ENCODE data around the gene ZRANB1. TPM values are rescaled to one million over a fixed set of nuclear protein-coding genes. Genes with fewer than 3 reads are reported as not detected.
"Not testable (repeated sequence)": the region's sequence is repeated elsewhere in the genome, so short reads cannot be mapped to it uniquely, and the experiment has no call there.

Gene ZRANB1
- total RNA-seq, 1 donor from 2014 or later = 16.0 TPM

- DNase-seq (ENCODE audit: low spot score) = no peak
- Mint-ChIP-seq H3K27ac (no peak overlapping the region), H3K4me3 (no peak overlapping the region), H3K4me1 (ENCODE audit: low read depth) (peaks cover 19% of the 10 kb centered on the region), H3K27me3 (ENCODE audit: insufficient read depth) (peaks cover 23% of the 10 kb centered on the region), H3K9me3 (no peaks in the 10 kb centered on the region), H3K36me3 (ENCODE audit: low read depth) (no peaks in the 10 kb centered on the region)
- intact Hi-C loops (cut with micrococcal nuclease) = loop anchor here (10.0 kb wide), 1 partner anchor 913 kb away; the partner anchor contains the start of genes BCCIP and UROS
Measured at GRCh38 chr10:124912101-124912886, 29.6 kb upstream of the ZRANB1 start.

GRCh38 chr10:124913167-124913566, 28.8 kb upstream of the ZRANB1 start:
- H3K27me3 Mint-ChIP-seq (ENCODE audit: insufficient read depth) = peaks cover 20% of the 10 kb centered on the region
- peaks cover 26% of the 10 kb centered on the region for H3K4me1 Mint-ChIP-seq (ENCODE audit: low read depth)
- no peak overlapping the region for H3K4me3 Mint-ChIP-seq
- no peak for DNase-seq (ENCODE audit: low spot score)
- H3K27ac Mint-ChIP-seq = no peak overlapping the region
- H3K36me3 Mint-ChIP-seq (ENCODE audit: low read depth) = no peaks in the 10 kb centered on the region
- intact Hi-C loops (cut with micrococcal nuclease) = loop anchor here (10.0 kb wide), 1 partner anchor 912 kb away; the partner anchor contains the start of genes BCCIP and UROS
- H3K9me3 Mint-ChIP-seq = no peaks in the 10 kb centered on the region

GRCh38 chr10:124914398-124914797, 27.5 kb upstream of the ZRANB1 start:
- not testable (repeated sequence) for H3K36me3 Mint-ChIP-seq (ENCODE audit: low read depth); DNase-seq (ENCODE audit: low spot score); H3K4me3 Mint-ChIP-seq; H3K9me3 Mint-ChIP-seq; H3K27ac Mint-ChIP-seq
- Mint-ChIP-seq H3K4me1 (ENCODE audit: low read depth) (peaks cover 34% of the 10 kb centered on the region), H3K27me3 (ENCODE audit: insufficient read depth) (peaks cover 20% of the 10 kb centered on the region)
- intact Hi-C loops (cut with micrococcal nuclease) = loop anchor here (10.0 kb wide), 1 partner anchor 910 kb away; the partner anchor contains the start of genes BCCIP and UROS

GRCh38 chr10:124916098-124916584, 25.8 kb upstream of the ZRANB1 start:
- peak overlapping the region; percentile 96 for H3K27ac Mint-ChIP-seq
- peaks cover 15% of the 10 kb centered on the region for H3K27me3 Mint-ChIP-seq (ENCODE audit: insufficient read depth)
- H3K4me1 Mint-ChIP-seq (ENCODE audit: low read depth) = peaks cover 44% of the 10 kb centered on the region
- DNase-seq (ENCODE audit: low spot score) = no peak
- intact Hi-C loops (cut with micrococcal nuclease) = loop anchor here (1.0 to 10.0 kb wide), 11 partner anchors 46 to 1907 kb away; partner anchors contain the start of genes ABRAXAS2, ACADSB, BCCIP and EDRF1
- no peaks in the 10 kb centered on the region for H3K9me3 Mint-ChIP-seq
- H3K4me3 Mint-ChIP-seq = peak overlapping the region; percentile 93
- no peaks in the 10 kb centered on the region for H3K36me3 Mint-ChIP-seq (ENCODE audit: low read depth)

GRCh38 chr10:124916585-124917427, 25.1 kb upstream of the ZRANB1 start:
- no peaks in the 10 kb centered on the region for H3K9me3 Mint-ChIP-seq
- peaks cover 9% of the 10 kb centered on the region for H3K27me3 Mint-ChIP-seq (ENCODE audit: insufficient read depth)
- H3K4me3 Mint-ChIP-seq = peak overlapping the region; percentile 93
- peak overlapping the region; percentile 96 for H3K27ac Mint-ChIP-seq
- H3K4me1 Mint-ChIP-seq (ENCODE audit: low read depth) = peaks cover 40% of the 10 kb centered on the region
- DNase-seq (ENCODE audit: low spot score) = peak; percentile 96
- intact Hi-C loops (cut with micrococcal nuclease) = loop anchor here (1.0 to 10.0 kb wide), 11 partner anchors 45 to 1908 kb away; partner anchors contain the start of genes ABRAXAS2, ACADSB, BCCIP and EDRF1
- H3K36me3 Mint-ChIP-seq (ENCODE audit: low read depth) = no peaks in the 10 kb centered on the region

- no peaks in the 10 kb centered on the region for H3K36me3 Mint-ChIP-seq (ENCODE audit: low read depth)
- peaks cover 3% of the 10 kb centered on the region for H3K27me3 Mint-ChIP-seq (ENCODE audit: insufficient read depth)
- peak overlapping the region; percentile 91 for H3K4me3 Mint-ChIP-seq
- DNase-seq (ENCODE audit: low spot score) = peak; percentile 8
- intact Hi-C loops (cut with micrococcal nuclease) = loop anchor here (2.0 to 10.0 kb wide), 7 partner anchors 45 to 1909 kb away; partner anchors contain the start of genes ACADSB, BCCIP, FAM53B and IKZF5
- no peaks in the 10 kb centered on the region for H3K9me3 Mint-ChIP-seq
- H3K27ac Mint-ChIP-seq = peak overlapping the region; percentile 98
- peaks cover 37% of the 10 kb centered on the region for H3K4me1 Mint-ChIP-seq (ENCODE audit: low read depth)
Measured at GRCh38 chr10:124917428-124918190, 24.3 kb upstream of the ZRANB1 start.

GRCh38 chr10:124918191-124918830, 23.6 kb upstream of the ZRANB1 start:
- H3K4me1 Mint-ChIP-seq (ENCODE audit: low read depth) = peaks cover 37% of the 10 kb centered on the region
- H3K36me3 Mint-ChIP-seq (ENCODE audit: low read depth) = peaks cover under 1% of the 10 kb centered on the region
- intact Hi-C loops (cut with micrococcal nuclease) = loop anchor here (5.0 to 10.0 kb wide), 4 partner anchors 44 to 906 kb away; partner anchors contain the start of genes BCCIP, FAM53B and UROS
- no peaks in the 10 kb centered on the region for H3K27me3 Mint-ChIP-seq (ENCODE audit: insufficient read depth)
- peak overlapping the region; percentile 98 for H3K27ac Mint-ChIP-seq
- DNase-seq (ENCODE audit: low spot score) = no peak
- H3K9me3 Mint-ChIP-seq = no peaks in the 10 kb centered on the region
- H3K4me3 Mint-ChIP-seq = peak overlapping the region; percentile 91

GRCh38 chr10:124918906-124919305, 23.0 kb upstream of the ZRANB1 start:
- intact Hi-C loops (cut with micrococcal nuclease) = loop anchor here (5.0 to 10.0 kb wide), 4 partner anchors 43 to 906 kb away; partner anchors contain the start of genes BCCIP, FAM53B and UROS
- Mint-ChIP-seq H3K4me1 (ENCODE audit: low read depth) (peaks cover 37% of the 10 kb centered on the region), H3K27ac (no peak overlapping the region), H3K4me3 (peak overlapping the region; percentile 91), H3K36me3 (ENCODE audit: low read depth) (peaks cover 2% of the 10 kb centered on the region), H3K27me3 (ENCODE audit: insufficient read depth) (no peaks in the 10 kb centered on the region), H3K9me3 (no peaks in the 10 kb centered on the region)
- DNase-seq (ENCODE audit: low spot score) = no peak

- no peak for DNase-seq (ENCODE audit: low spot score)
- H3K27me3 Mint-ChIP-seq (ENCODE audit: insufficient read depth) = no peaks in the 10 kb centered on the region
- no peak overlapping the region for H3K27ac Mint-ChIP-seq
- no peak overlapping the region for H3K4me3 Mint-ChIP-seq
- H3K9me3 Mint-ChIP-seq = no peaks in the 10 kb centered on the region
- H3K36me3 Mint-ChIP-seq (ENCODE audit: low read depth) = peaks cover 2% of the 10 kb centered on the region
- intact Hi-C loops (cut with micrococcal nuclease) = no loop called here
- peaks cover 25% of the 10 kb centered on the region for H3K4me1 Mint-ChIP-seq (ENCODE audit: low read depth)
Measured at GRCh38 chr10:124921261-124921660, 20.7 kb upstream of the ZRANB1 start.

- no peak overlapping the region for H3K27ac Mint-ChIP-seq
- peaks cover 5% of the 10 kb centered on the region for H3K36me3 Mint-ChIP-seq (ENCODE audit: low read depth)
- H3K4me1 Mint-ChIP-seq (ENCODE audit: low read depth) = peaks cover 13% of the 10 kb centered on the region
- intact Hi-C loops (cut with micrococcal nuclease) = no loop called here
- DNase-seq (ENCODE audit: low spot score) = no peak
- H3K27me3 Mint-ChIP-seq (ENCODE audit: insufficient read depth) = no peaks in the 10 kb centered on the region
- H3K4me3 Mint-ChIP-seq = no peak overlapping the region
- H3K9me3 Mint-ChIP-seq = no peaks in the 10 kb centered on the region
Measured at GRCh38 chr10:124923684-124924083, 18.2 kb upstream of the ZRANB1 start.

- Mint-ChIP-seq H3K36me3 (ENCODE audit: low read depth) (peaks cover 8% of the 10 kb centered on the region), H3K9me3 (no peaks in the 10 kb centered on the region), H3K4me3 (no peak overlapping the region), H3K27ac (no peak overlapping the region), H3K4me1 (ENCODE audit: low read depth) (no peaks in the 10 kb centered on the region), H3K27me3 (ENCODE audit: insufficient read depth) (no peaks in the 10 kb centered on the region)
- intact Hi-C loops (cut with micrococcal nuclease) = no loop called here
- DNase-seq (ENCODE audit: low spot score) = no peak
Measured at GRCh38 chr10:124926548-124926947, 15.4 kb upstream of the ZRANB1 start.

Measured in activated T-helper 1 cell treated with anti-CD3 and anti-CD28 coated beads, Interleukin-12 subunit alpha, Interleukin-12 subunit beta, Interleukin-2, Interleukin-4 antibody, amounts not matched to agents 30 ng/mL and 10 ng/mL and 1 ng/mL, durations not matched to agents 14 hours and 24 hours and 36 hours (primary cell).